ENCODE results near the gene CPA2.
"Not testable (repeated sequence)": the region's sequence is repeated elsewhere in the genome, so short reads cannot be mapped to it uniquely, and the experiment has no call there.

CPA2 gene

GRCh38 chr7:130266258-130266960 is at the start of gene CPA2:
TSS of gene CPA2 (plus strand) at chr7:130266863. CDS start at chr7:130266882, 19 bp downstream.
- DNase-seq = no peak

- no peak for DNase-seq
Observed at GRCh38 chr7:130218806-130219620, 47.6 kb upstream of the CPA2 start.

GRCh38 chr7:130219871-130220270 is 46.8 kb upstream of the CPA2 start:
- DNase-seq = no peak

- no peak for DNase-seq
Observed at GRCh38 chr7:130221746-130222145, 44.9 kb upstream of the CPA2 start.

- DNase-seq = no peak
Observed at GRCh38 chr7:130223646-130224045, 43.0 kb upstream of the CPA2 start.

GRCh38 chr7:130224210-130224609 is 42.5 kb upstream of the CPA2 start:
- DNase-seq = no peak

- not testable (repeated sequence) for DNase-seq
Observed at GRCh38 chr7:130224923-130225322, 41.7 kb upstream of the CPA2 start.

- no peak for DNase-seq
Observed at GRCh38 chr7:130226333-130226732, 40.3 kb upstream of the CPA2 start.

- DNase-seq = no peak
Observed at GRCh38 chr7:130227883-130228575, 38.6 kb upstream of the CPA2 start.

- DNase-seq = no peak
Observed at GRCh38 chr7:130228840-130229502, 37.7 kb upstream of the CPA2 start.

GRCh38 chr7:130229981-130230380 is 36.7 kb upstream of the CPA2 start:
- not testable (repeated sequence) for DNase-seq

GRCh38 chr7:130231792-130232191 is 34.9 kb upstream of the CPA2 start:
- DNase-seq = no peak

GRCh38 chr7:130232209-130232608 is 34.5 kb upstream of the CPA2 start:
- no peak for DNase-seq

GRCh38 chr7:130234078-130234477 is 32.6 kb upstream of the CPA2 start:
- DNase-seq = no peak

GRCh38 chr7:130236361-130236760 is 30.3 kb upstream of the CPA2 start:
- DNase-seq = not testable (repeated sequence)

GRCh38 chr7:130240240-130240639 is 26.4 kb upstream of the CPA2 start:
- DNase-seq = no peak

- DNase-seq = no peak
Observed at GRCh38 chr7:130242198-130243014, 24.3 kb upstream of the CPA2 start.

- DNase-seq = not testable (repeated sequence)
Observed at GRCh38 chr7:130243486-130243885, 23.2 kb upstream of the CPA2 start.

GRCh38 chr7:130246491-130246890 is 20.2 kb upstream of the CPA2 start:
- not testable (repeated sequence) for DNase-seq

GRCh38 chr7:130248842-130249241 is 17.8 kb upstream of the CPA2 start:
- DNase-seq = not testable (repeated sequence)

GRCh38 chr7:130249626-130250025 is 17.0 kb upstream of the CPA2 start:
- not testable (repeated sequence) for DNase-seq

- no peak for DNase-seq
Observed at GRCh38 chr7:130254555-130254954, 12.1 kb upstream of the CPA2 start.

All from cerebellar nuclear complex (tissue), 1 donor.